K562 (cell line): ENCODE data around the gene PPA1. TPM values are rescaled to one million over a fixed set of nuclear protein-coding genes. Genes with fewer than 3 reads are reported as not detected.
A peak's percentile ranks its signal among the peaks of the same experiment; 100 is the strongest.

Experiments used
- BMI1 ChIP-seq: fragments of 150-350 bp; IDR thresholded peaks from 2 replicates; pipeline ENCODE4 v1.6.1; 2014; ENCODE audit warnings: low read length
- BRD4 ChIP-seq: fragments of 200-600 bp; sonication (generic); IDR thresholded peaks from 2 replicates; pipeline ENCODE4 v1.6.1; 2017; ENCODE audit warnings: inconsistent platforms
- CREB1 ChIP-seq, 2 experiments: sonication (generic) in 1 of 2; formaldehyde crosslinking in 1 of 2; IDR thresholded peaks; 2 replicates each; pipeline versions ENCODE4 v1.6.1 to v1.8.0; 2012 to 2022; ENCODE audit warnings: inconsistent platforms in 1 of 2, mild to moderate bottlenecking in 1 of 2, missing genetic modification reagents in 1 of 2, moderate library complexity in 1 of 2
- ERF ChIP-seq: fragments of 450-650 bp; formaldehyde crosslinking; IDR thresholded peaks from 2 replicates; pipeline ENCODE4 v1.4.0; 2020; ENCODE audit warnings: mild to moderate bottlenecking, mixed read lengths
- KAT2B ChIP-seq: IDR thresholded peaks from one replicate; pipeline ENCODE4 v1.6.1; 2012; ENCODE audit warnings: low read depth, mild to moderate bottlenecking, control low read depth, inconsistent platforms, low read length, moderate library complexity
- KDM1A ChIP-seq, 2 experiments: fragments of 450-650 bp; IDR thresholded peaks; 2 replicates each; pipeline ENCODE4 v1.6.1; 2016; ENCODE audit warnings: mild to moderate bottlenecking in 2 of 2
- MLLT1 ChIP-seq, 2 experiments: fragments of 450-650 bp; IDR thresholded peaks; 2 replicates each; pipeline ENCODE4 v1.6.1; 2016
- NCOA1 ChIP-seq: fragments of 450-650 bp; IDR thresholded peaks from 2 replicates; pipeline ENCODE4 v1.6.1; 2016; ENCODE audit warnings: low read depth
- NR4A1 ChIP-seq, 2 experiments: fragments of 250-450 bp in 1 of 2; fragments of 450-650 bp in 1 of 2; sonication (Bioruptor Pico) in 1 of 2; IDR thresholded peaks; 2 replicates each; pipeline versions ENCODE4 v1.4.0 to v1.6.1; 2016 to 2020; ENCODE audit warnings: mild to moderate bottlenecking in 2 of 2, missing compliant biosample characterization in 1 of 2, missing genetic modification characterization in 1 of 2, moderate library complexity in 1 of 2
- PCBP1 ChIP-seq: fragments of 200-400 bp; formaldehyde crosslinking; IDR thresholded peaks from 2 replicates; pipeline ENCODE4 v1.6.1; 2018; ENCODE audit warnings: mild to moderate bottlenecking, low read depth, low read length; ENCODE audit not compliant: poor library complexity, severe bottlenecking
- POLR2G ChIP-seq: fragments of 200-400 bp; formaldehyde crosslinking; IDR thresholded peaks from 2 replicates; pipeline ENCODE4 v1.6.1; 2017; ENCODE audit warnings: low read depth, mild to moderate bottlenecking, antibody characterized with exemption, low read length, moderate library complexity
- RBBP5 ChIP-seq: fragments of 200-600 bp; sonication (generic); IDR thresholded peaks from 2 replicates; pipeline ENCODE4 v1.6.1; 2012; ENCODE audit warnings: borderline replicate concordance, mild to moderate bottlenecking, low read length, control low read depth, inconsistent platforms; ENCODE audit not compliant: insufficient read depth, poor library complexity, severe bottlenecking
- SMAD3 ChIP-seq: fragments of 450-650 bp; formaldehyde crosslinking; conservative IDR thresholded peaks from 2 replicates; pipeline ENCODE4 v1.4.0; 2020; ENCODE audit warnings: mild to moderate bottlenecking
- TCF3 ChIP-seq: sonication (generic); formaldehyde crosslinking; IDR thresholded peaks from 2 replicates; pipeline ENCODE4 v1.4.0; 2020; ENCODE audit warnings: mild to moderate bottlenecking, missing genetic modification reagents
- TFAP4 ChIP-seq: sonication (generic); formaldehyde crosslinking; IDR thresholded peaks from 2 replicates; pipeline ENCODE4 v1.8.0; 2022; ENCODE audit warnings: missing genetic modification reagents, mild to moderate bottlenecking, moderate library complexity, borderline replicate concordance
- TOE1 ChIP-seq, 2 experiments: fragments of 450-650 bp in 1 of 2; sonication (generic) in 1 of 2; formaldehyde crosslinking in 1 of 2; IDR thresholded peaks; 2 replicates each; pipeline versions ENCODE4 v1.7.1 to v1.8.0; 2016 to 2022; ENCODE audit warnings: borderline replicate concordance in 2 of 2, mild to moderate bottlenecking in 2 of 2, antibody characterized with exemption in 1 of 2, inconsistent platforms in 1 of 2, low read depth in 1 of 2, missing genetic modification reagents in 1 of 2, moderate library complexity in 1 of 2
- ZBTB34 ChIP-seq: fragments of 250-450 bp; sonication (Bioruptor Pico); IDR thresholded peaks from 2 replicates; pipeline ENCODE4 v1.8.0; 2021; ENCODE audit warnings: mild to moderate bottlenecking, moderate library complexity
- ZFP36 ChIP-seq: fragments of 150-350 bp; IDR thresholded peaks from 2 replicates; pipeline ENCODE4 v1.6.1; 2018; ENCODE audit warnings: low read length, low read depth; ENCODE audit not compliant: partially characterized antibody
- ZNF263 ChIP-seq: sonication (generic); formaldehyde crosslinking; IDR thresholded peaks from 2 replicates; pipeline ENCODE4 v1.8.0; 2022; ENCODE audit warnings: mild to moderate bottlenecking, missing genetic modification reagents, borderline replicate concordance
- ZNF311 ChIP-seq: fragments of 250-450 bp; sonication (Bioruptor Pico); IDR thresholded peaks from 2 replicates; pipeline ENCODE4 v1.4.0; 2020; ENCODE audit warnings: mild to moderate bottlenecking, moderate library complexity
- ZNF354B ChIP-seq: fragments of 250-450 bp; sonication (Bioruptor Pico); IDR thresholded peaks from 2 replicates; pipeline ENCODE4 v1.4.0; 2020
- ZNF583 ChIP-seq: fragments of 250-450 bp; sonication (Bioruptor Pico); IDR thresholded peaks from 2 replicates; pipeline ENCODE4 v1.4.0; 2020
- ZSCAN32 ChIP-seq: fragments of 450-650 bp; formaldehyde crosslinking; IDR thresholded peaks from 2 replicates; pipeline ENCODE4 v1.4.0; 2020; ENCODE audit warnings: mild to moderate bottlenecking, moderate library complexity
- polyA plus RNA-seq, 8 experiments: library from polyadenylated mRNA; depleted of rRNA in 4 of 8; stranded (reverse) in 5 of 8; unstranded in 3 of 8; fragments of >200 nt; fragmentation: Nextera tagmentation in 2 of 8; fragmentation: Illumina TruSeq in 1 of 8; extraction: Ambion mirVana in 2 of 8; extraction: Trizol in 1 of 8; gene quantifications; 2 replicates each; pipeline versions ENCODE4 v1.2.1 to v1.2.3, GENCODE V29; 2011 to 2014; ENCODE audit warnings: inconsistent platforms in 1 of 8, missing spikeins in 1 of 8
- total RNA-seq, 7 experiments: library from RNA; depleted of rRNA in 6 of 7; stranded (reverse); fragments of >200 nt in 6 of 7; fragmentation: Illumina TruSeq in 2 of 7; extraction: Trizol in 2 of 7; gene quantifications; 2 replicates each; pipeline versions ENCODE4 v1.2.1 to v1.2.3, GENCODE V29; 2011 to 2021; ENCODE audit warnings: low replicate concordance in 1 of 7

Gene PPA1
- total and polyA plus RNA-seq, 9 of the 15 experiments (the other 6 are each of a cell fraction or from before 2014, with no cell fraction given), result 301 to 635 (median 471) TPM

- TF ChIP-seq ZNF311 (CRISPR knock-in tag), result peak; percentile 53; the same call in 1 of the 2 replicates
- peak; percentile 35 to 49; a peak in 2 of 4 replicates for TF ChIP-seq KDM1A (IDR thresholded peaks at IDR 0.05)
- TF ChIP-seq ZNF263 (CRISPR knock-in tag), result peak; percentile 69; the same call in 1 of the 2 replicates
- TF ChIP-seq TCF3 (CRISPR knock-in tag), result no peak
- no peak for TF ChIP-seq CREB1 (IDR thresholded peaks at IDR 0.05)
- TF ChIP-seq CREB1 (CRISPR knock-in tag; IDR thresholded peaks at IDR 0.05), result peak; percentile 58; the same call in 1 of the 2 replicates
- peak; percentile 81; the same call in 1 of the 2 replicates for TF ChIP-seq NR4A1 (CRISPR knock-in tag; IDR thresholded peaks at IDR 0.05)
- TF ChIP-seq NR4A1 (tag; IDR thresholded peaks at IDR 0.05), result no peak; the same call in 1 of the 2 replicates
- TF ChIP-seq ZSCAN32, result peak; percentile 54; the same call in 1 of the 2 replicates
- TF ChIP-seq ZNF354B (CRISPR knock-in tag), result 0 out of 2 replicates have a peak, but pooled peaks have one; percentile 36
- TF ChIP-seq RBBP5, result peak; percentile 86
- 0 out of 4 replicates have a peak, but pooled peaks of 1 of the 2 experiments have one; percentile 47 for TF ChIP-seq MLLT1 (IDR thresholded peaks at IDR 0.05)
- TF ChIP-seq TOE1 (IDR thresholded peaks at IDR 0.05; ENCODE audit: borderline replicate concordance), result peak; percentile 78
- TF ChIP-seq TOE1 (CRISPR knock-in tag; IDR thresholded peaks at IDR 0.05; ENCODE audit: borderline replicate concordance, low read depth), result no peak
- TF ChIP-seq ZFP36, result peak; percentile 46
- TF ChIP-seq ZNF583, result peak; percentile 57; the same call in 1 of the 2 replicates
- TF ChIP-seq TFAP4 (CRISPR knock-in tag), result peak; percentile 84
- TF ChIP-seq POLR2G, result peak; percentile 94
- peak; percentile 38; the same call in 1 of the 2 replicates for TF ChIP-seq NCOA1
- TF ChIP-seq BRD4, result 0 out of 2 replicates have a peak, but pooled peaks have one; percentile 58
- no peak for TF ChIP-seq ZBTB34 (CRISPR knock-in tag)
- TF ChIP-seq PCBP1, result peak; percentile 47
- peak; percentile 76; the same call in 1 of the 2 replicates for TF ChIP-seq SMAD3 (CRISPR knock-in tag)
- TF ChIP-seq BMI1, result no peak
- peak; percentile 78 for TF ChIP-seq ERF (CRISPR knock-in tag)
- no peak for TF ChIP-seq KAT2B
These were observed at the start of gene PPA1 (continued) for GRCh38 chr10:70233109-70233938.
